Mucosa of descending colon (tissue), 3 donors: ENCODE results near the gene LSM3. TPM values are rescaled to one million over a fixed set of nuclear protein-coding genes. Genes with fewer than 3 reads are reported as not detected.

Experiments used
- ATAC-seq: fragments of 200-7000 bp; cut with Tn5 transposase; one replicate; pipeline ENCODE4 v1.9.1; 2020; ENCODE audit warnings: mild to moderate bottlenecking, moderate library complexity
- DNase-seq, 3 donors: peaks; one replicate each; pipeline ENCODE4 v3.0.0-alpha.2; 2020
- H3K36me3 ChIP-seq: fragments of 200-600 bp; one replicate; pipeline ENCODE4 v1.8.0; 2021; ENCODE audit warnings: low read depth, mild to moderate bottlenecking
- H3K4me1 ChIP-seq: fragments of 200-600 bp; one replicate; pipeline ENCODE4 v1.8.0; 2021; ENCODE audit warnings: low read depth, mild to moderate bottlenecking
- H3K4me3 ChIP-seq: fragments of 200-600 bp; one replicate; pipeline ENCODE4 v1.8.0; 2021; ENCODE audit warnings: mild to moderate bottlenecking
- H3K9me3 ChIP-seq: fragments of 200-600 bp; one replicate; pipeline ENCODE4 v1.8.0; 2021; ENCODE audit warnings: mild to moderate bottlenecking
- intact Hi-C, 2 donors: fragments of 100-400 bp; cut with DNase I in 1 of 2; cut with micrococcal nuclease in 1 of 2; formaldehyde crosslinking; loops; one replicate each; pipeline versions ENCODE4 v1.11.0 to v1.11.1; 2022; cut with DNase I, micrococcal nuclease
- long read RNA-seq, 2 donors: library from polyadenylated mRNA; unstranded; transcript quantifications; one replicate each; pipeline ENCODE4 v2.0.0, GENCODE V29; 2019 to 2021
- total RNA-seq, 3 donors: library from RNA; stranded (reverse); fragmentation: NEBNext Ultra II Directional in 2 of 3; extraction: Animal tissue kit (Norgen Biotek cat#: 25700) in 2 of 3; gene quantifications; one replicate each; pipeline versions ENCODE4 v1.2.1 to v1.2.4, GENCODE V29; 2021 to 2023
- TF ChIP-seq, protein P1 (sequence below): fragments of 200-600 bp; IDR thresholded peaks from one replicate; pipeline ENCODE4 v1.8.0; 2022; ENCODE audit warnings: antibody characterized with exemption, mild to moderate bottlenecking
- donor health status: DM: no; HTN: no; CAD: no; lungs with moderate emphysema.
- donor health status: DM: no; HTN: no; CAD: no.
- donor health status: DM: no; HTN: yes; CAD: no.

Gene LSM3
- total RNA-seq = 10 to 100 TPM in 1 of 3 donors, 1 to 10 TPM in 2; 8.3 to 13.1 (median 9.8) TPM
- long read RNA-seq, donor 1, transcript LSM3-201 (4 exons, 3,815 nt) = major isoform, 34 of 37 reads
- long read RNA-seq, donor 1, partial matches to known transcripts = 2 of 37 reads
- long read RNA-seq, donor 1, other reads (novel, unspliced or antisense) = 1 of 37 reads
- long read RNA-seq, donor 2, transcript LSM3-201 (4 exons, 3,815 nt) = major isoform, 47 of 57 reads
- long read RNA-seq, donor 2, partial matches to known transcripts = 9 of 57 reads
- long read RNA-seq, donor 2, other reads (novel, unspliced or antisense) = 1 of 57 reads

- ATAC-seq (peak; percentile 99), DNase-seq (peak; percentile 97 to 99 (median 99))
- Histone ChIP-seq H3K36me3 (no peaks in the 10 kb centered on the region), H3K4me3 (peak within 1 kb of the TSS; percentile 77), H3K4me1 (peaks cover 10% of the 10 kb centered on the region), H3K9me3 (no peaks in the 10 kb centered on the region)
- intact Hi-C loops = no loop called here
- TF ChIP-seq, protein P1, sequence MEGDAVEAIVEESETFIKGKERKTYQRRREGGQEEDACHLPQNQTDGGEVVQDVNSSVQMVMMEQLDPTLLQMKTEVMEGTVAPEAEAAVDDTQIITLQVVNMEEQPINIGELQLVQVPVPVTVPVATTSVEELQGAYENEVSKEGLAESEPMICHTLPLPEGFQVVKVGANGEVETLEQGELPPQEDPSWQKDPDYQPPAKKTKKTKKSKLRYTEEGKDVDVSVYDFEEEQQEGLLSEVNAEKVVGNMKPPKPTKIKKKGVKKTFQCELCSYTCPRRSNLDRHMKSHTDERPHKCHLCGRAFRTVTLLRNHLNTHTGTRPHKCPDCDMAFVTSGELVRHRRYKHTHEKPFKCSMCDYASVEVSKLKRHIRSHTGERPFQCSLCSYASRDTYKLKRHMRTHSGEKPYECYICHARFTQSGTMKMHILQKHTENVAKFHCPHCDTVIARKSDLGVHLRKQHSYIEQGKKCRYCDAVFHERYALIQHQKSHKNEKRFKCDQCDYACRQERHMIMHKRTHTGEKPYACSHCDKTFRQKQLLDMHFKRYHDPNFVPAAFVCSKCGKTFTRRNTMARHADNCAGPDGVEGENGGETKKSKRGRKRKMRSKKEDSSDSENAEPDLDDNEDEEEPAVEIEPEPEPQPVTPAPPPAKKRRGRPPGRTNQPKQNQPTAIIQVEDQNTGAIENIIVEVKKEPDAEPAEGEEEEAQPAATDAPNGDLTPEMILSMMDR = no peak
Observed at GRCh38 chr3:14178247-14179113, at the start of gene LSM3, which contains the start of gene XPC. LSM3 (plus strand) TSS chr3:14178817; CDS start chr3:14178861, 44 bp downstream. XPC (minus strand) TSS chr3:14178601; CDS start chr3:14178568, 33 bp downstream.

- TF ChIP-seq, protein P1 = no peak
- Histone ChIP-seq H3K4me1 (peaks cover 17% of the 10 kb centered on the region), H3K4me3 (no peak overlapping the region), H3K36me3 (peaks cover 8% of the 10 kb centered on the region), H3K9me3 (no peaks in the 10 kb centered on the region)
- intact Hi-C loops = no loop called here
- DNase-seq = no peak
- no peak for ATAC-seq
Observed at GRCh38 chr3:14129296-14129695, 49.3 kb upstream of the LSM3 start.

GRCh38 chr3:14130230-14130629 lies 48.4 kb upstream of the LSM3 start:
- TF ChIP-seq, protein P1 = no peak
- H3K4me1 ChIP-seq = peaks cover 17% of the 10 kb centered on the region
- intact Hi-C loops = no loop called here
- H3K4me3 ChIP-seq = no peak overlapping the region
- H3K9me3 ChIP-seq = no peaks in the 10 kb centered on the region
- peaks cover 16% of the 10 kb centered on the region for H3K36me3 ChIP-seq
- ATAC-seq (no peak), DNase-seq (no peak)

GRCh38 chr3:14130707-14131106 lies 47.9 kb upstream of the LSM3 start:
- TF ChIP-seq, protein P1 = no peak
- Histone ChIP-seq H3K4me1 (peaks cover 16% of the 10 kb centered on the region), H3K9me3 (no peaks in the 10 kb centered on the region), H3K4me3 (no peak overlapping the region), H3K36me3 (peaks cover 16% of the 10 kb centered on the region)
- DNase-seq (no peak), ATAC-seq (no peak)
- intact Hi-C loops = no loop called here

DNA sequence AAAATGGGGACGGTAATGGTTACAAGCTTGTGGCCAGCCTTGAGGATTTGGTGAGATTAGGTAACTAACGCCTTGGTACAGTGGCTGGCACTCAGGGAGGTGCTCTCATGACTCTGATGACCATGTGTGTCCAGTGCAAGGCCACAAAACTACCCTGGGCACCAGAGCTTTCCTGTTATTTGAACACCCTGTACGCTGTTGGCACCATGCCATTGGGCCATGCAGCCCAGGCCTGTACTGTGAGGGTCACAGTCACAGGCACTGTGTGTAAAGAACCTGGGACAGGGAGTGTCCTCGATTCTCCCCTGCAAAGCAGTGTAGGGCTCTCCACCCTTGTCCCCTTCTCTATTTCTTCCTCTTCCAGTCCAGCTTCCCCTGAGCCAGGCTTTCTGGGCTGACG lies 47.5 kb upstream of the LSM3 start:
- Histone ChIP-seq H3K36me3 (peaks cover 16% of the 10 kb centered on the region), H3K4me3 (no peak overlapping the region), H3K4me1 (peaks cover 12% of the 10 kb centered on the region), H3K9me3 (no peaks in the 10 kb centered on the region)
- ATAC-seq (no peak), DNase-seq (no peak)
- TF ChIP-seq, protein P1 = no peak
- intact Hi-C loops = no loop called here
